Upper lobe of left lung (tissue), 6 donors: ENCODE results near the gene IBA57. TPM values are rescaled to one million over a fixed set of nuclear protein-coding genes. Genes with fewer than 3 reads are reported as not detected.
A peak's percentile ranks its signal among the peaks of the same experiment; 100 is the strongest.
"Not testable (repeated sequence)": the region's sequence is repeated elsewhere in the genome, so short reads cannot be mapped to it uniquely, and the experiment has no call there.

Source experiments
- ATAC-seq, 2 donors: fragments of 200-7000 bp; cut with Tn5 transposase; one replicate each; pipeline ENCODE4 v1.9.1; 2022; ENCODE audit warnings: mild to moderate bottlenecking in 2 of 2, moderate library complexity in 2 of 2; ENCODE audit not compliant: low FRiP score in 2 of 2
- DNase-seq, 2 donors: peaks; one replicate each; pipeline ENCODE4 v3.0.0-alpha.2; 2019 to 2020
- H3K27ac ChIP-seq, 4 donors: fragments of 200-600 bp; sonication (generic); one replicate each; pipeline ENCODE4 v1.5.1; 2016 to 2019
- H3K27me3 ChIP-seq, 4 donors: fragments of 200-600 bp; sonication (generic); one replicate each; pipeline ENCODE4 v1.5.1; 2017 to 2019
- H3K36me3 ChIP-seq, 4 donors: fragments of 200-600 bp; sonication (generic); one replicate each; pipeline ENCODE4 v1.5.1; 2016 to 2019
- H3K4me1 ChIP-seq, 4 donors: fragments of 200-600 bp; sonication (generic); one replicate each; pipeline ENCODE4 v1.5.1; 2018 to 2019
- H3K4me3 ChIP-seq, 4 donors: fragments of 200-600 bp; sonication (generic); one replicate each; pipeline ENCODE4 v1.5.1; 2017 to 2019; ENCODE audit warnings: mild to moderate bottlenecking in 2 of 4, moderate library complexity in 1 of 4
- H3K9me3 ChIP-seq, 4 donors: fragments of 200-600 bp; sonication (generic); one replicate each; pipeline ENCODE4 v1.5.1; 2018 to 2019
- EP300 ChIP-seq, 4 donors: sonication (generic); formaldehyde crosslinking; IDR thresholded peaks; one replicate each; pipeline ENCODE4 v1.5.1; 2017; ENCODE audit warnings: antibody characterized with exemption in 4 of 4, control low read depth in 2 of 4
- POLR2A ChIP-seq, 4 donors: fragments of 450-650 bp; IDR thresholded peaks; one replicate each; pipeline ENCODE4 v1.5.1; 2016 to 2017; ENCODE audit warnings: antibody characterized with exemption in 4 of 4, mild to moderate bottlenecking in 2 of 4
- POLR2AphosphoS5 ChIP-seq, 2 donors: sonication (generic); formaldehyde crosslinking; IDR thresholded peaks; one replicate each; pipeline ENCODE4 v1.5.1; 2017; ENCODE audit warnings: antibody characterized with exemption in 2 of 2
- WGBS, 2 donors: methylation state at CpG; one replicate each; pipeline ENCODE4 v1.1.5; 2017 to 2018; 5-methylcytosine and 5-hydroxymethylcytosine counted together
- total RNA-seq, 6 donors: library from RNA; depleted of rRNA in 4 of 6; stranded (reverse); fragments of >200 nt in 4 of 6; gene quantifications; one replicate each; pipeline versions ENCODE4 v1.1.0 to v1.2.1, GENCODE V29; 2016 to 2021
- TF ChIP-seq, protein P1 (sequence below), 6 experiments: fragments of 450-650 bp in 4 of 6; fragments of 200-600 bp in 2 of 6; sonication (generic) in 2 of 6; IDR thresholded peaks; one replicate each; pipeline ENCODE4 v1.5.1; 2016 to 2019; ENCODE audit warnings: antibody characterized with exemption in 6 of 6
- donor health status: DM: no; HTN: no; CAD: no; lungs with moderate emphysema.
- donor health status: DM: no; HTN: yes; CAD: no; lungs with severe emphysema.

Gene IBA57
- total RNA-seq, 6 donors from 2014 or later, result 6.1 to 19.3 (median 13.9) TPM

DNA sequence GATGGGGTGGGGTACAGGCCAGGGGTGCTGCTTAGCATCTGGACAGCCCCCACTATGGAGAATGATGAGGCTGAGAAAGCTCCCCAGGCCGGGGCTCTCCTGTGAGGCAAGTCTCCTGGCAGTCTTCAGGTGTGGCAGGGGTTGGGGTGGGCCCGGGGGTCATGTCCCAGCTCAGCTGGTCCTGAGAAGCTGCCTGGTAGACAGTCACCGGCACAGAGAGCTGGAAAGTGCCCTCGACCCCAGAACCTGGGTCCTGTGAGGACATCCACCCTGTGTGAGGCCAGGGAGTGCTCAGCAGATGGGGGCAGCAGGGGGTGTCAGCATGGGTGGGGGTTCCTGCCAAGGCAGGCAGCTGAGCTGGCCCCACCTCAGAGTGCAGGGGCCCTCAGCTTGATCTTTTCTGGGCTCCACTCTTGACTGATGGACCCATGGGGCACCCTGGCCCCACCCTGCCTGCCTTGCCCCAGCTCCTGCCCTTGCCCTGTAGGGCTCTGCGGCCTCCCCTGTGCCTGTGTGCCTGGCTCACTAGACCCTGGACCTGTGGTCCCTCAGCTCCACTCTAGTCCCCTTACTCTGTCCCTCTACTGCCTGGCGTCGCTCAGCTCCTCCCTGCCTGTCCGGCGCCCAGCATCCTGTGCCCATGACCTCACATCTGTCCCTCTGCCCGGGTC is 5.8 kb downstream of the IBA57 start:
- Histone ChIP-seq H3K4me1 (peaks cover 15 to 39% (median 27%) of the 10 kb centered on the region in 4 donors), H3K9me3 (no peaks in the 10 kb centered on the region), H3K27ac (peak overlapping the region in 1 of 4 donors; percentile 31), H3K27me3 (no peaks in the 10 kb centered on the region), H3K36me3 (peaks cover 0 to 12% (median 9%) of the 10 kb centered on the region in 4 donors), H3K4me3 (no peak overlapping the region)
- peak in 1 of 2 donors; percentile 63 for DNase-seq
- no peak for ATAC-seq
- WGBS, 2 donors, result 71 to 83% methylated on average over 6 to 10 of the region's 10 CpGs
- TF ChIP-seq, protein P1, sequence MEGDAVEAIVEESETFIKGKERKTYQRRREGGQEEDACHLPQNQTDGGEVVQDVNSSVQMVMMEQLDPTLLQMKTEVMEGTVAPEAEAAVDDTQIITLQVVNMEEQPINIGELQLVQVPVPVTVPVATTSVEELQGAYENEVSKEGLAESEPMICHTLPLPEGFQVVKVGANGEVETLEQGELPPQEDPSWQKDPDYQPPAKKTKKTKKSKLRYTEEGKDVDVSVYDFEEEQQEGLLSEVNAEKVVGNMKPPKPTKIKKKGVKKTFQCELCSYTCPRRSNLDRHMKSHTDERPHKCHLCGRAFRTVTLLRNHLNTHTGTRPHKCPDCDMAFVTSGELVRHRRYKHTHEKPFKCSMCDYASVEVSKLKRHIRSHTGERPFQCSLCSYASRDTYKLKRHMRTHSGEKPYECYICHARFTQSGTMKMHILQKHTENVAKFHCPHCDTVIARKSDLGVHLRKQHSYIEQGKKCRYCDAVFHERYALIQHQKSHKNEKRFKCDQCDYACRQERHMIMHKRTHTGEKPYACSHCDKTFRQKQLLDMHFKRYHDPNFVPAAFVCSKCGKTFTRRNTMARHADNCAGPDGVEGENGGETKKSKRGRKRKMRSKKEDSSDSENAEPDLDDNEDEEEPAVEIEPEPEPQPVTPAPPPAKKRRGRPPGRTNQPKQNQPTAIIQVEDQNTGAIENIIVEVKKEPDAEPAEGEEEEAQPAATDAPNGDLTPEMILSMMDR (IDR thresholded peaks at IDR 0.05), result no peak
- TF ChIP-seq POLR2AphosphoS5 (IDR thresholded peaks at IDR 0.05), result no peak
- no peak for TF ChIP-seq POLR2A (IDR thresholded peaks at IDR 0.05)
- no peak for TF ChIP-seq EP300 (IDR thresholded peaks at IDR 0.05)

DNA sequence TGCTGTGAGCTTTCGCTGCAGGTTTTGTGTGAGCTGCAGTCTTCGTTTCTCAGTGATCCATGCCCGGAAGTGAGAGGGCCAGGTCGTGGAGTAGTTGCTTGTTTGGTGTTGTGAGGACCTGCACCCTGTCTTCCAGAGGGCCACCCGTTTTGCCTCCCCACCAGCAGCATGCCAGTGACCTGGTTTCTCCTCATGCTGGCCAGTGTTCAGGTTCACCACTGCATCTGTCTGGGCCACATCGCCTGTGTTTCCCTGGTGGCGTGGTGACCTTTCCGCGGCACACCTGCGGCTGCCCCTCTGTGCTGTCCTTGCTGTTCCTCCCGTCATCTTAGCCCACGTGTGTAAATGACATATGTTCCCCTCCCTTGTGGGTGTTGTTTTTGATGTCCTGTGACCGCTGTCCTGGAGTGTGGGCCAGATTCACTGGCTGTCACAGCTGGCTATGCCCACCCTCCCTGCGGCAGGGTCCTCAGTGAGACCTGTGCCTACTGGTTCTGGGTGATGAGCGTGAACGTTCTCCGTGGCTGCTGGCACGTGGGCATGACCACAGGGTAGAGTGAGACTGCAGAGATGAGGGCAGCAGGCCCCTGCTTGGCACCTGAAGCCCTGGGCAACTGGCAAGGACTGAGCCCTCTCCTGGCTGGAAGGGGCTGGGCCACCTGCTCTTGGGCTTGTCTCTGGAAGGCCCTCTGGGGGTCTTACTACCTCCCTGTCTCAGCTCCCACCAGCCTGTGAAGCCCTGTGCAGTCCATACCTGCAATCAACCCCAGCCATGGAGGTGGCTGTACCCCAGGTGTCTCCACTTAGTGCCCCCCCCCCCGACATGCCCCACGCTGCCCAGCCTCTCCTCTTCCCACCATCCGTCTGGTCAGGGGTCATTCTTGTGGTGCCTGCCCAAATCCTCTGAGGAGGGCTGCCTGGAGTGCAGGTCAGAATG is 7.3 kb downstream of the IBA57 start:
- Histone ChIP-seq H3K36me3 (peaks cover 0 to 12% (median 9%) of the 10 kb centered on the region in 4 donors), H3K27ac (peak overlapping the region in 2 of 4 donors; percentile 45 to 67), H3K4me1 (peaks cover 23 to 41% (median 29%) of the 10 kb centered on the region in 4 donors), H3K27me3 (no peaks in the 10 kb centered on the region), H3K9me3 (no peaks in the 10 kb centered on the region), H3K4me3 (no peak overlapping the region)
- TF ChIP-seq, protein P1 (IDR thresholded peaks at IDR 0.05), result no peak
- DNase-seq (no peak), ATAC-seq (no peak)
- WGBS, 2 donors, result 84 to 88% methylated on average over 12 to 18 of the region's 21 CpGs

GRCh38 chr1:228173528-228174481 is 8.2 kb downstream of the IBA57 start:
- H3K4me3 ChIP-seq, H3K27me3 ChIP-seq, H3K9me3 ChIP-seq: not testable (repeated sequence)
- ATAC-seq (peak in 1 of 2 donors; percentile 35), DNase-seq (peak in 1 of 2 donors; percentile 83)
- Histone ChIP-seq H3K27ac (peak overlapping the region in 3 of 4 donors; percentile 39 to 86 (median 45)), H3K4me1 (peaks cover 23 to 48% (median 36%) of the 10 kb centered on the region in 4 donors), H3K36me3 (peaks cover 0 to 12% (median 8%) of the 10 kb centered on the region in 4 donors)
- WGBS, 2 donors, result 76 to 100% methylated on average over 1 to 23 of the region's 69 CpGs

- peak in 1 of 2 donors; percentile 33 for TF ChIP-seq POLR2AphosphoS5 (IDR thresholded peaks at IDR 0.05)
- TF ChIP-seq, protein P1 (IDR thresholded peaks at IDR 0.05), result no peak
- peak in 1 of 2 donors; percentile 87 for DNase-seq
- 81 to 87% methylated on average over 13 to 40 of the region's 52 CpGs for WGBS, 2 donors
Observed at GRCh38 chr1:228174482-228175315, 9.1 kb downstream of the IBA57 start.

More at GRCh38 chr1:228174482-228175315, 9.1 kb downstream of the IBA57 start:
- Histone ChIP-seq H3K36me3 (peaks cover 0 to 12% (median 7%) of the 10 kb centered on the region in 4 donors), H3K27ac (peak overlapping the region; percentile 58 to 86 (median 71)), H3K4me3 (peak overlapping the region in 2 of 4 donors; percentile 34 to 46), H3K27me3 (no peaks in the 10 kb centered on the region), H3K9me3 (no peaks in the 10 kb centered on the region), H3K4me1 (peaks cover 23 to 48% (median 39%) of the 10 kb centered on the region in 4 donors)
- no peak for ATAC-seq
